GM19372 (cell line): ENCODE data around the gene THOP1.

ENCODE experiments used
- ATAC-seq: cut with Tn5 transposase; IDR thresholded peaks from one replicate; pipeline ENCODE4 v1.9.1; 2021; ENCODE audit warnings: mild to moderate bottlenecking, low read depth, moderate library complexity; ENCODE audit not compliant: unreplicated experiment

THOP1 gene

DNA sequence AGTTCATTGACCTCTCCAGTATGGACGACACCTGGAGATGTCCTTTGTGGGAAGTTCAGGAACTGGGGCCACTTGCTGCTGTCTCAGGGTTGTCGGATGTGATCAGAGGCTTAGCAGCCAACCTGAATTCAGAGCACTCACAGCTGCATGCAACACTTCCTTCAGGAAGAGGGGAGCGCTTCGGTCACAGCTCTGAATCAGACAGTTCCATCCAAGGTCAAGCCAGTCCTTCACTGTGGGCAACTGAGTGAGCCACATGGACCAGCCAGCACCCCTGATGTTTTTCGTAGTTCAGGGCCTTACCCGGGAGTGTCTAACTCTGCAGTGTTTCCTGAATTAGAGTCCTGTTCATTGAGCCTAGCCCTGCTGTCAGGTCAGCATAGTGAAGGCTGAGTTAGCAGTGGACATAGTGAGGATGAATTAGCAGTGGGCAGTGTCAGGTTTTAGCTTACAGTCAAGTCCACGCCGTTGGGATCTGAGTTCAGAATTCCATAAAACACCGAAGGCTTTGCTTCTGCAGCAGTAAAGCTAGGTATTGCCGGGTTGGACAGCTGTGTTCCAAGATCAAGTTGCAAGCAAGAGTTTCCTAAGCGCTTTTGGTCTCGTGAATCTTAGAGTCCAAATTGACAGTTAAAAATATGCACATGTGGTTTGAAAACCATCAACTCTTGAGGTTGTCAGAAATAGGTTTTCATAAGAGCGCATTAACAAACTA lies 61.0 kb downstream of the THOP1 start:
- no peak for ATAC-seq

- no peak for ATAC-seq
Observed at GRCh38 chr19:2847507-2847906, 62.2 kb downstream of the THOP1 start.

DNA sequence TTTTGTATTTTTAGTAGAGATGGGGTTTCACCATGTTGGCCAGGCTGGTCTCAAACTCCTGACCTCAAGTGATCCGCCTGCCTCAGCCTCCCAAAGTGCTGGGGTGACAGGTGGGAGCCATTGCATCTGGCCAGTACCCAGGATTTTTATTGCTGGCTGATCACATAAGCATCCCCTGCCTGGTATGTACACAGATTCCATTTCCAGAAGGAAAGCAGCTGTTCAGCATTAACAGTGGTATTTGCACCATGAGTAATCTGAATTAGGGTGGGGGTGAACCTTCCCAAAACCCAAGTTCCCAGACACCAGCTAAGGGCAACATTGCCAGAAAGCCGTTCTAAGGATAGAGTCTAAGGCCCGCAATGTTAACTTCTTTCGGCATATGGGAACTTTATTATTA lies 63.3 kb downstream of the THOP1 start:
- ATAC-seq, result no peak

- ATAC-seq, result no peak
Observed at GRCh38 chr19:2850256-2850925, 65.1 kb downstream of the THOP1 start.

DNA sequence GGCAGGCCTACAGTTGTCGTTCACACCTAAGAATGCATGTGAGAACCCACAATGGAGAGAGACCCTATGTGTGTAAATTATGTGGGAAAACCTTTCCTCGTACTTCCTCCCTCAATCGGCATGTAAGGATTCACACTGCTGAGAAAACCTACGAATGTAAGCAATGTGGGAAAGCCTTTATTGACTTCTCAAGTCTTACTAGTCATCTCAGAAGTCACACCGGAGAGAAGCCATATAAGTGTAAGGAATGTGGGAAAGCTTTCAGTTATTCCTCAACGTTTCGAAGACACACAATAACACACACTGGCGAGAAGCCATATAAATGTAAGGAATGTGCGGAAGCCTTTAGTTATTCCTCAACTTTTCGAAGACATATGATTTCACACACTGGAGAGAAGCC lies 67.3 kb downstream of the THOP1 start:
- ATAC-seq, result no peak

DNA sequence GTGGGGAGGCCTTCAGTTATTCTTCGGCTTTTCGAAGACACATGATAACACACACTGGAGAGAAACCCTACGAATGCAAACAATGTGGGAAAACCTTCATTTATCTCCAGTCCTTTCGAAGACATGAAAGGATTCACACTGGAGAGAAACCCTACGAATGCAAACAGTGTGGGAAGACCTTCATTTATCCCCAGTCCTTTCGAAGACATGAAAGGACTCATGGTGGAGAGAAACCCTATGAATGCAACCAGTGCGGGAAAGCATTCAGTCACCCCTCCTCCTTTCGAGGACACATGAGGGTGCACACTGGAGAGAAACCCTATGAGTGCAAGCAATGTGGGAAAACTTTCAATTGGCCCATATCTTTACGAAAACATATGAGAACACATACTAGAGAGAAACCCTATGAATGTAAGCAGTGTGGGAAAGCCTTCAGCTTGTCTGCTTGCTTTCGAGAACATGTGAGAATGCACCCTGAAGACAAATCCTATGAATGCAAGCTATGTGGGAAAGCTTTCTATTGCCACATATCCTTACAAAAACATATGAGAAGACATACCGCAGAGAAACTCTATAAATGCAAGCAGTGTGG lies 67.8 kb downstream of the THOP1 start:
- ATAC-seq, result no peak

GRCh38 chr19:2854849-2855248 lies 69.5 kb downstream of the THOP1 start:
- no peak for ATAC-seq

DNA sequence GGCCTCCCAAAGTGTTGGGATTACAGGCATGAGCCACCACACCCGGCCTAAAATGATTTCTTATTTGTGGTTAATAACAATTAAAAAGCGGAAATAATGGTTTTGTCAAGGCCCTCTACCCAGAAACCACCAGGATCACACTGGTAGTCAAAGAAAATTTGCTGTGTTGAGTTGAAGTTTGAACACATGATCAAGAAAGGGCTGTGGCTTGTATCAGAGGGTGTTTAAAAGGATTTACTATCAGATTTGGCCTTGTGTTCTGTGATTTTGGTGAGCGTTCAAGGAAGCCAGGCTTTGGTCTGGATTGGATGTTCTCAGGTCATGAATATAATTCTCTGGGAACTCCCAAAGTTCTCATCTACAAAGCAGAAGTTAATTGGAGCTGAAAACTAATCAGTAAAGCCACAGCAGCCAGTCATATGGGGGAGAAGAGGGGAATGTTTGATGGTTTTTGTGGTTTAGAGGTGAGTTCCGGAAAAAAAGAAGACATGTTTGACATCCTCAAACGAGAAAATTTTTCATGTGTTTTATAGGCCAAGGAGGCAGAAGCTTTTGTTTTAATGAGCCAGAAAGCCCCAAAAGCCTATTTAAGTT lies 71.3 kb downstream of the THOP1 start:
- no peak for ATAC-seq

GRCh38 chr19:2858864-2859263 lies 73.6 kb downstream of the THOP1 start:
- ATAC-seq, result no peak

DNA sequence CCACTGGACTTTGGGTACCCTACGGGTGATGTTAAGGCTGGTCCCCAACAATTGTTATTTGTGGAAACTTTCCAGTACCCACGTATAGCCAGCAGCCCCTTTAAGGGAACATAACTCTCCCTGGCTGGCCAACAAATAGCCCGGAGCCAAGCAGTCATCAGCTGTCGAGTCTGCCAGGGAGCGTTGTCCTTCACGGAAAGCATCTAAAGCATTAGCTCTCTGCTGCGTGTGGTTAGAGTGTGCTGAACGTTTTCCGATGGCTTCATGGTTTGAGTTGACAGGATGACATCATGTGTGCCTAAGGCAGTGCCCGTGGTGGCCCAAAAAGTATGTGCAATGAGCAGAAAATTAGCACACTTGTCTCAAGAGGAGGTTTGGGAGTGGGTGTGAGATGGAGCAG lies 78.5 kb downstream of the THOP1 start:
- ATAC-seq, result no peak
